ENCODE data around the gene BCOR.

The BCOR gene

GRCh38 chrX:40097504-40098263 is at the start of gene BCOR:
BCOR (minus strand) TSS chrX:40097958; CDS start chrX:40077929, 20,029 bp downstream.
- no peak for DNase-seq

- DNase-seq, result no peak
Observed at GRCh38 chrX:40147126-40147952, 49.6 kb upstream of the BCOR start.

- no peak for DNase-seq
Observed at GRCh38 chrX:40146262-40147125, 48.7 kb upstream of the BCOR start.

- no peak for DNase-seq
Observed at GRCh38 chrX:40145923-40146261, 48.1 kb upstream of the BCOR start.

GRCh38 chrX:40145001-40145922 is 47.5 kb upstream of the BCOR start:
- DNase-seq, result no peak

- DNase-seq, result no peak
Observed at GRCh38 chrX:40144576-40144975, 46.8 kb upstream of the BCOR start.

GRCh38 chrX:40143987-40144386 is 46.2 kb upstream of the BCOR start:
- DNase-seq, result no peak

GRCh38 chrX:40143001-40143400 is 45.2 kb upstream of the BCOR start:
- no peak for DNase-seq

- no peak for DNase-seq
Observed at GRCh38 chrX:40142417-40142816, 44.7 kb upstream of the BCOR start.

- DNase-seq, result peak; percentile 15
Observed at GRCh38 chrX:40140706-40141499, 43.1 kb upstream of the BCOR start.

- DNase-seq, result peak; percentile 50
Observed at GRCh38 chrX:40132751-40133150, 35.0 kb upstream of the BCOR start.

GRCh38 chrX:40131654-40132337 is 34.0 kb upstream of the BCOR start:
- no peak for DNase-seq

- DNase-seq, result peak; percentile 47
Observed at GRCh38 chrX:40130207-40130606, 32.4 kb upstream of the BCOR start.

- DNase-seq, result no peak
Observed at GRCh38 chrX:40127052-40127451, 29.3 kb upstream of the BCOR start.

- DNase-seq, result no peak
Observed at GRCh38 chrX:40122487-40122886, 24.7 kb upstream of the BCOR start.

- DNase-seq, result no peak
Observed at GRCh38 chrX:40121618-40122017, 23.9 kb upstream of the BCOR start.

- DNase-seq, result no peak
Observed at GRCh38 chrX:40120838-40121580, 23.3 kb upstream of the BCOR start.

GRCh38 chrX:40117715-40118285 is 20.0 kb upstream of the BCOR start:
- no peak for DNase-seq

GRCh38 chrX:40116925-40117324 is 19.2 kb upstream of the BCOR start:
- DNase-seq, result no peak

GRCh38 chrX:40112996-40113395 is 15.2 kb upstream of the BCOR start:
- no peak for DNase-seq
